GF-D8 (cell line): ENCODE results near the gene MXD4.
A peak's percentile ranks its signal among the peaks of the same experiment; 100 is the strongest.

Experiments used
- DNase-seq: peaks from one replicate; lab custom pipeline; 2025; lab: John Stamatoyannopoulos, UW

MXD4 gene

GRCh38 chr4:2262145-2262943, 435 bp upstream of the MXD4 start:
- peak; percentile 98 for DNase-seq

- no peak for DNase-seq
These were observed 628 bp downstream of the MXD4 start for GRCh38 chr4:2261110-2261852.

- no peak for DNase-seq
These were observed 1.4 kb downstream of the MXD4 start for GRCh38 chr4:2260344-2261109.

- DNase-seq: no peak
These were observed 2.2 kb downstream of the MXD4 start for GRCh38 chr4:2259541-2260343.

- no peak for DNase-seq
These were observed 2.8 kb downstream of the MXD4 start for GRCh38 chr4:2259036-2259540.

GRCh38 chr4:2258091-2259035, 3.5 kb downstream of the MXD4 start:
- DNase-seq: no peak

GRCh38 chr4:2257361-2258081, 4.4 kb downstream of the MXD4 start:
- no peak for DNase-seq

GRCh38 chr4:2256781-2257191, 5.1 kb downstream of the MXD4 start:
- no peak for DNase-seq

GRCh38 chr4:2256156-2256731, 5.7 kb downstream of the MXD4 start:
- no peak for DNase-seq

GRCh38 chr4:2255501-2256155, 6.3 kb downstream of the MXD4 start:
- no peak for DNase-seq

- DNase-seq: no peak
These were observed 7.0 kb downstream of the MXD4 start for GRCh38 chr4:2254665-2255500.

GRCh38 chr4:2253160-2254084, 8.5 kb downstream of the MXD4 start:
- no peak for DNase-seq

- no peak for DNase-seq
These were observed 9.3 kb downstream of the MXD4 start for GRCh38 chr4:2252530-2253091.

GRCh38 chr4:2251795-2252529, 9.9 kb downstream of the MXD4 start:
- no peak for DNase-seq

- no peak for DNase-seq
These were observed 10.7 kb downstream of the MXD4 start for GRCh38 chr4:2251073-2251794.
